ENCODE measurements around the gene GRAMD4. TPM values are rescaled to one million over a fixed set of nuclear protein-coding genes. Genes with fewer than 3 reads are reported as not detected.

GRAMD4 gene
- total and polyA plus RNA-seq, 10 of the 15 experiments (the other 5 are each of a cell fraction or from before 2014, with no cell fraction given): 0.21 to 45.5 (median 10.6) TPM

DNA sequence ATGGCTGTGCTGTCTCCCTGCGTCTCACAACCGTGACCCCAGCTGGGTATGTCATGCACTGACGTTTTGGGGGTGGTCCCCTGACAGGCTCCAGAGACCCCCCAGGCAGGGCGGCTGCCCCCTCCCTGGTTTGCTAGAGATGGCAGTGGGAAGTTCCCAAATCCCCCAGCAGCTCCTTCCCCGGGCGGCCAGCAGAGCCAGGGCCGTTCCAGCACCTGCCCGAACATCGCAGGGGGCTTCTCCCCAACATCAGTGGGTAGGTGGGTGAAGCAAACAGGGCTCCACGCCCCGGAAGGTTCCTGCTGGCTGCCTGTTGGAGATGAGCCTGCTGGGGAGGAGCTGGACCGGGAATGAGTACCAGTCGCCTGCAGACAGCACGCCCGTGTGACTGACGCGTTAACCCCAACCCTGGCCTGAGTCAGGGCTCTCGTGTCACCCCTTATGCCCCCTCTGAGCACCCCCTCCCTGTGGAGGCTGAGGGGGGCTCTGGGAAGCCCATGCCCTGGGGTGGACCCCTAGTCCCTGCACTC is 45.6 kb downstream of the GRAMD4 start (continued):
- TF ChIP-seq, protein P1, sequence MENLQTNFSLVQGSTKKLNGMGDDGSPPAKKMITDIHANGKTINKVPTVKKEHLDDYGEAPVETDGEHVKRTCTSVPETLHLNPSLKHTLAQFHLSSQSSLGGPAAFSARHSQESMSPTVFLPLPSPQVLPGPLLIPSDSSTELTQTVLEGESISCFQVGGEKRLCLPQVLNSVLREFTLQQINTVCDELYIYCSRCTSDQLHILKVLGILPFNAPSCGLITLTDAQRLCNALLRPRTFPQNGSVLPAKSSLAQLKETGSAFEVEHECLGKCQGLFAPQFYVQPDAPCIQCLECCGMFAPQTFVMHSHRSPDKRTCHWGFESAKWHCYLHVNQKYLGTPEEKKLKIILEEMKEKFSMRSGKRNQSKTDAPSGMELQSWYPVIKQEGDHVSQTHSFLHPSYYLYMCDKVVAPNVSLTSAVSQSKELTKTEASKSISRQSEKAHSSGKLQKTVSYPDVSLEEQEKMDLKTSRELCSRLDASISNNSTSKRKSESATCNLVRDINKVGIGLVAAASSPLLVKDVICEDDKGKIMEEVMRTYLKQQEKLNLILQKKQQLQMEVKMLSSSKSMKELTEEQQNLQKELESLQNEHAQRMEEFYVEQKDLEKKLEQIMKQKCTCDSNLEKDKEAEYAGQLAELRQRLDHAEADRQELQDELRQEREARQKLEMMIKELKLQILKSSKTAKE (IDR thresholded peaks at IDR 0.05; ENCODE audit: low read depth, poor library complexity, severe bottlenecking): no peak
- TF ChIP-seq ASH2L (IDR thresholded peaks at IDR 0.05; ENCODE audit: borderline replicate concordance, low read depth): no peak
- TF ChIP-seq, protein P2, sequence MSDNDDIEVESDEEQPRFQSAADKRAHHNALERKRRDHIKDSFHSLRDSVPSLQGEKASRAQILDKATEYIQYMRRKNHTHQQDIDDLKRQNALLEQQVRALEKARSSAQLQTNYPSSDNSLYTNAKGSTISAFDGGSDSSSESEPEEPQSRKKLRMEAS (IDR thresholded peaks at IDR 0.05; ENCODE audit: low read depth, low read length): no peak
- no peak for TF ChIP-seq BRCA1 (IDR thresholded peaks at IDR 0.05; ENCODE audit: low read depth, low read length)
- no peak for TF ChIP-seq CHD4 (IDR thresholded peaks at IDR 0.05)
- TF ChIP-seq, protein P3, sequence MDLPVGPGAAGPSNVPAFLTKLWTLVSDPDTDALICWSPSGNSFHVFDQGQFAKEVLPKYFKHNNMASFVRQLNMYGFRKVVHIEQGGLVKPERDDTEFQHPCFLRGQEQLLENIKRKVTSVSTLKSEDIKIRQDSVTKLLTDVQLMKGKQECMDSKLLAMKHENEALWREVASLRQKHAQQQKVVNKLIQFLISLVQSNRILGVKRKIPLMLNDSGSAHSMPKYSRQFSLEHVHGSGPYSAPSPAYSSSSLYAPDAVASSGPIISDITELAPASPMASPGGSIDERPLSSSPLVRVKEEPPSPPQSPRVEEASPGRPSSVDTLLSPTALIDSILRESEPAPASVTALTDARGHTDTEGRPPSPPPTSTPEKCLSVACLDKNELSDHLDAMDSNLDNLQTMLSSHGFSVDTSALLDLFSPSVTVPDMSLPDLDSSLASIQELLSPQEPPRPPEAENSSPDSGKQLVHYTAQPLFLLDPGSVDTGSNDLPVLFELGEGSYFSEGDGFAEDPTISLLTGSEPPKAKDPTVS (IDR thresholded peaks at IDR 0.05; ENCODE audit: low read depth, low read length): no peak
- no peak for TF ChIP-seq SP1 (IDR thresholded peaks at IDR 0.05; ENCODE audit: low read depth, low read length)
- TF ChIP-seq ETV6 (conservative IDR thresholded peaks at IDR 0.05 in 1 of 2, IDR thresholded peaks at IDR 0.05 in 1 of 2; ENCODE audit: borderline replicate concordance in 1 of 2, low read depth in 1 of 2): no peak
- TF ChIP-seq IKZF1 (conservative IDR thresholded peaks at IDR 0.05): no peak
- no peak for TF ChIP-seq ZNF24 (IDR thresholded peaks at IDR 0.05)
- TF ChIP-seq TCF7 (IDR thresholded peaks at IDR 0.05; ENCODE audit: borderline replicate concordance): no peak
- TF ChIP-seq NRF1 (conservative IDR thresholded peaks at IDR 0.05; ENCODE audit: low read depth, low read length): no peak
